Measurements from ENCODE around the gene INTS7. TPM values are rescaled to one million over a fixed set of nuclear protein-coding genes. Genes with fewer than 3 reads are reported as not detected.
"Not testable (repeated sequence)": the region's sequence is repeated elsewhere in the genome, so short reads cannot be mapped to it uniquely, and the experiment has no call there.

Gene INTS7
- total and polyA plus RNA-seq, 4 donors, result 3.9 to 14.4 (median 10.2) TPM

- no peak for DNase-seq (ENCODE audit: low spot score)
- TF ChIP-seq HNF4A (conservative IDR thresholded peaks at IDR 0.05) (no peak), JUND (IDR thresholded peaks at IDR 0.05) (no peak), TAF1 (conservative IDR thresholded peaks at IDR 0.05) (no peak), RAD21 (IDR thresholded peaks at IDR 0.05) (no peak), FOXA2 (IDR thresholded peaks at IDR 0.05) (no peak)
- H3K4me3 ChIP-seq (ENCODE audit: low read depth in 1 of 3, low read length in 3 of 3), result no peak overlapping the region
- H3K36me3 ChIP-seq (ENCODE audit: control insufficient read depth in 4 of 4, insufficient read depth in 3 of 4, low read depth in 1 of 4, low read length in 3 of 4), result no peaks in the 10 kb centered on the region
- peak overlapping the region; percentile 87 to 96 for H3K27ac ChIP-seq (ENCODE audit: low read depth in 1 of 2, low read length in 2 of 2)
- no peaks in the 10 kb centered on the region for H3K9me3 ChIP-seq (ENCODE audit: control insufficient read depth in 4 of 4, low read length in 3 of 4)
- H3K27me3 ChIP-seq (ENCODE audit: control insufficient read depth in 4 of 4, insufficient read depth in 4 of 4, low read length in 3 of 4), result no peaks in the 10 kb centered on the region
- H3K9ac ChIP-seq (ENCODE audit: low read depth in 1 of 2, low read length in 2 of 2), result no peak overlapping the region
- WGBS, result 93% methylated on average over 5 of the region's 5 CpGs
- H3K4me1 ChIP-seq (ENCODE audit: control insufficient read depth in 4 of 4, insufficient read depth in 4 of 4, low read length in 3 of 4), result peaks cover 11 to 38% (median 31%) of the 10 kb centered on the region in 4 donors
These were observed 116.4 kb downstream of the INTS7 start for GRCh38 chr1:211918843-211919414.

GRCh38 chr1:211916458-211916857 is 118.9 kb downstream of the INTS7 start:
- H3K4me3 ChIP-seq (ENCODE audit: low read depth in 1 of 3, low read length in 3 of 3); H3K36me3 ChIP-seq (ENCODE audit: control insufficient read depth in 4 of 4, insufficient read depth in 3 of 4, low read depth in 1 of 4, low read length in 3 of 4); H3K27me3 ChIP-seq (ENCODE audit: control insufficient read depth in 4 of 4, insufficient read depth in 4 of 4, low read length in 3 of 4); H3K27ac ChIP-seq (ENCODE audit: low read depth in 1 of 2, low read length in 2 of 2); H3K9me3 ChIP-seq (ENCODE audit: control insufficient read depth in 4 of 4, low read length in 3 of 4); H3K9ac ChIP-seq (ENCODE audit: low read depth in 1 of 2, low read length in 2 of 2); DNase-seq (ENCODE audit: low spot score): not testable (repeated sequence)
- H3K4me1 ChIP-seq (ENCODE audit: control insufficient read depth in 4 of 4, insufficient read depth in 4 of 4, low read length in 3 of 4), result peaks cover 11 to 40% (median 28%) of the 10 kb centered on the region in 4 donors
- WGBS, result 78% methylated on average over 3 of the region's 3 CpGs

DNA sequence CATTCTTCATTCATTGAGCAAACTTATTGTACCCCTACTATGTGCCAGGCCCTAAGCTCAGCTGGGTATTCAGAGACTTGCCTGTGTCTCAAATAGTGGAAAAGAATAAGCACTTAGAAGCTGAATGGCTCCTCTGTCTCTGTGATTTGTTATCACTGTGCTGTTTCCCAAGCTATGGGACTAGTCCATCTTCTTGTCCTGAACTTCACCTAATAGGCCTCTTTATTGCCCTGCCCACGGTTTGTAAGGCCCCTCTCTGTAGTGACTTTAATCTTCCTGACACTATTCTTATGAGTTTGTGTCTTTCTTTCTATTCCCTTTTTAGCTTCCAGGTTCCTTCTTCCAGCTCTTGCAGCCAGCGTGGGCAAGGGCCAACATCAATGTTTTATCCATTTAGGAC is 119.4 kb downstream of the INTS7 start:
- DNase-seq (ENCODE audit: low spot score), result no peak
- Histone ChIP-seq H3K4me3 (ENCODE audit: low read depth in 1 of 3, low read length in 3 of 3) (no peak overlapping the region), H3K4me1 (ENCODE audit: control insufficient read depth in 4 of 4, insufficient read depth in 4 of 4, low read length in 3 of 4) (peaks cover 11 to 37% (median 29%) of the 10 kb centered on the region in 4 donors), H3K27ac (ENCODE audit: low read depth in 1 of 2, low read length in 2 of 2) (no peak overlapping the region), H3K36me3 (ENCODE audit: control insufficient read depth in 4 of 4, insufficient read depth in 3 of 4, low read depth in 1 of 4, low read length in 3 of 4) (no peaks in the 10 kb centered on the region), H3K9ac (ENCODE audit: low read depth in 1 of 2, low read length in 2 of 2) (no peak overlapping the region), H3K27me3 (ENCODE audit: control insufficient read depth in 4 of 4, insufficient read depth in 4 of 4, low read length in 3 of 4) (no peaks in the 10 kb centered on the region), H3K9me3 (ENCODE audit: control insufficient read depth in 4 of 4, low read length in 3 of 4) (no peaks in the 10 kb centered on the region)
- WGBS, result 85% methylated on average over 2 of the region's 2 CpGs
- no peak for TF ChIP-seq ZBTB33 (IDR thresholded peaks at IDR 0.05)
- no peak for TF ChIP-seq FOXA1 (IDR thresholded peaks at IDR 0.05)
- TF ChIP-seq YY1 (IDR thresholded peaks at IDR 0.05), result no peak

DNA sequence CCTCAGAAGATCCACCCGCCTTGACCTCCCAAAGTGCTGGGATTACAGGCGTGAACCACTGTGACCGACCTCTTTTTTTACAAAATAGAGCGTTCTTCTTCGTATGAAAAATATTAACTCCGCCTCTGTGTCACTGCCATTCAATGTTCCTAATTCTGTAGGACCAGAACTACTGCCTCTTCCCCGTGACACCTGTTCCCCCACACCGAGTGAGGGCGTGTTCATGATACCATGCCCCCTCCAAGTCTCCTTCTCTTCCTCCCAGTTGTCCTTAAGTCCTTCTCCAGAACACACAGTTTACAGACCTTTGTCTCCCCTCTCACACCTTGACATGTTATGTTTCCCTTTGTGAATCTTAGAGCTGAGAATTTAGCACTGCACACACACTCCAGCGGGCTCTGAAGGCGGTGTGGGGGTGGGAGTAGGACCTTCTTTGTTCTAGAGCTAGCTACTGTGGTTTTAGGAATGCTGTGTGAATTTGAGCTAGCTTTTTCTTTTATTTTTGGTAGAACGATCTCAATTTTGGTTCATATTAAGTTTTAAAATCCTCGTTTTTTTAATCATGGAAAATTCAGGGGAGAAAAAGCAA is 122.4 kb downstream of the INTS7 start:
- Histone ChIP-seq H3K9me3 (ENCODE audit: control insufficient read depth in 4 of 4, low read length in 3 of 4) (no peaks in the 10 kb centered on the region), H3K27ac (ENCODE audit: low read depth in 1 of 2, low read length in 2 of 2) (no peak overlapping the region), H3K27me3 (ENCODE audit: control insufficient read depth in 4 of 4, insufficient read depth in 4 of 4, low read length in 3 of 4) (no peaks in the 10 kb centered on the region), H3K36me3 (ENCODE audit: control insufficient read depth in 4 of 4, insufficient read depth in 3 of 4, low read depth in 1 of 4, low read length in 3 of 4) (no peaks in the 10 kb centered on the region), H3K4me3 (ENCODE audit: low read depth in 1 of 3, low read length in 3 of 3) (no peak overlapping the region), H3K9ac (ENCODE audit: low read depth in 1 of 2, low read length in 2 of 2) (no peak overlapping the region), H3K4me1 (ENCODE audit: control insufficient read depth in 4 of 4, insufficient read depth in 4 of 4, low read length in 3 of 4) (peaks cover 10 to 37% (median 25%) of the 10 kb centered on the region in 4 donors)
- no peak for DNase-seq (ENCODE audit: low spot score)
- 94% methylated on average over 13 of the region's 13 CpGs for WGBS
- TF ChIP-seq, protein P1, sequence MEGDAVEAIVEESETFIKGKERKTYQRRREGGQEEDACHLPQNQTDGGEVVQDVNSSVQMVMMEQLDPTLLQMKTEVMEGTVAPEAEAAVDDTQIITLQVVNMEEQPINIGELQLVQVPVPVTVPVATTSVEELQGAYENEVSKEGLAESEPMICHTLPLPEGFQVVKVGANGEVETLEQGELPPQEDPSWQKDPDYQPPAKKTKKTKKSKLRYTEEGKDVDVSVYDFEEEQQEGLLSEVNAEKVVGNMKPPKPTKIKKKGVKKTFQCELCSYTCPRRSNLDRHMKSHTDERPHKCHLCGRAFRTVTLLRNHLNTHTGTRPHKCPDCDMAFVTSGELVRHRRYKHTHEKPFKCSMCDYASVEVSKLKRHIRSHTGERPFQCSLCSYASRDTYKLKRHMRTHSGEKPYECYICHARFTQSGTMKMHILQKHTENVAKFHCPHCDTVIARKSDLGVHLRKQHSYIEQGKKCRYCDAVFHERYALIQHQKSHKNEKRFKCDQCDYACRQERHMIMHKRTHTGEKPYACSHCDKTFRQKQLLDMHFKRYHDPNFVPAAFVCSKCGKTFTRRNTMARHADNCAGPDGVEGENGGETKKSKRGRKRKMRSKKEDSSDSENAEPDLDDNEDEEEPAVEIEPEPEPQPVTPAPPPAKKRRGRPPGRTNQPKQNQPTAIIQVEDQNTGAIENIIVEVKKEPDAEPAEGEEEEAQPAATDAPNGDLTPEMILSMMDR (IDR thresholded peaks at IDR 0.05; ENCODE audit: low read depth, low read length, missing input control), result no peak
- TF ChIP-seq RAD21 (IDR thresholded peaks at IDR 0.05) (no peak), HNF4G (IDR thresholded peaks at IDR 0.05) (no peak), ZBTB33 (IDR thresholded peaks at IDR 0.05) (no peak), RXRA (IDR thresholded peaks at IDR 0.05) (no peak), ATF3 (IDR thresholded peaks at IDR 0.05) (no peak), NR2F2 (IDR thresholded peaks at IDR 0.05) (no peak), JUND (IDR thresholded peaks at IDR 0.05) (no peak), EGR1 (IDR thresholded peaks at IDR 0.05; ENCODE audit: low read depth in 2 of 2) (no peak)
